ENCODE results near the gene COPS6.

The COPS6 gene

GRCh38 chr7:100080907-100081534 lies 7.7 kb upstream of the COPS6 start:
- DNase-seq = no peak

- peak; percentile 97 for DNase-seq
These were observed 7.2 kb upstream of the COPS6 start, which contains the start of gene ZNF3 for GRCh38 chr7:100081535-100082102. TSS of gene ZNF3 (minus strand) at chr7:100081723. CDS start at chr7:100077357, 4,366 bp downstream.

DNA sequence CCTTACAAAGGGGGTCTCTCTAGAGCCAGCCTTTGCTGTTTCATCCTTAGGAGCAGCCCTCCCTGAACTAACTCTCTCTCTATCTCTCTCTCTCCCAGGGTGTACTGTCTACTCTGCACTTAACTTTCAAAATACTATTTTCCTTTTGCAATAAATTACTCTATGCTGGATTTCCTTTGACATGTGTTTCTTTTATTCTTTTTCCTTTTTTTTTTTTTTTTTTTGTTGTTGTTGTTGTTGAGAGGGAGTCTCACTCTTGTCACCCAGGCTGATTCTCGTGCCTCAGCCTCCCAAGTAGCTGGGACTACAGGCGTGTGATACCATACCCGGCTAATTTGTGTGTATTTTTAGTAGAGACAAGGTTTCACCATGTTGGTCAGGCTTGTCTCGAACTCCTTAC lies 5.8 kb upstream of the COPS6 start:
- DNase-seq = no peak

DNA sequence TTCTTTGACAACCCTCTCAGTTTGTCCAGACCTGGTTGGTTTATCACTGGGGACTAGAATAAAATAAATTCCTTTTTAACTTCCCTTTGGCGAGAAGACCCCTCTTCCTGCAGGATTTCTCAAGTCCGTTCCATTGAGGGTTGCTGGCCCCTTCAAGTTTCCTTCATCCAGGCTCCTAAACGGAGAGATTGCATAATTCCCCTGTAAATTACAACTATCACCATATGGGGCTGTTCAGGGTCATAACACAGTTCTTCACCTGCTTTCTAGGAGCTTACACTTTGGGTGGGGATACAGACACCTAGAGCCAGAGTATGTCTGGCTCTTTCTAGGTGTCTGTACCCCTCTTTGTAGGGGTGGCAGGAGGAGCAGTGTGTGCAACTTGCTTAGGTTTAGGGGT lies 3.3 kb upstream of the COPS6 start:
- no peak for DNase-seq

DNA sequence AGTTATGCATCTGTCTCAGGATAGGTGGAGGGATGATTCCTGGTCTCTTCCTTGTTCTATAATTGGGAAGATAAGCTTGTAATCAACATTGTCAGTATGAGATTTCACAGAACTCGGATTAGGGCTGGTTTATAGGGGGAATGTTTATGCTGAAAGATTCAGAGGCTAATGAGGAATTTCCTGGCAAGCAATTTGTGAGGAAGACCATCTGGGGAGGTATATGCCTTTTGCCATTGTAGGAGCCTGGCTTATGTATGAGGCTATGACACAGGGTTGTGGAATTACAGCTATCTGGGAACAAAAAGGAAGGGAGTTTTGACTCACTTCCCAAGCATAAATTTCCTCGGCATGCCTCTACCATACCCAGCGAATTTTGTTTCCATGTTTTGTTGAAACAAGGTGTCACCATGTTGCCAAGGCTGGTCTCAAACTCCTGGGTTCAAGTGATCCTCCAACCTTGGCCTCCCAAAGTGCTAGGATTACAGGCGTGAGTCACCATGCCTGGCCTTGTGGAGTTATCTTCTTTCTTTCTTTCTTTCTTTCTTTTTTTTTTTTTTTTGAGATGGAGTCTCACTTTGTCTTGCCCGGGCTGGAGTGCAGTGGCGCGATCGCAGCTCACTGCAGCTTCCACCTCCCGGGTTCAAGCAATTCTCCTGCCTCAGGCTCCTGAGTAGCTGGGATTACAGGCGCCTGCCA lies 1.6 kb upstream of the COPS6 start:
- DNase-seq = no peak

- no peak for DNase-seq
These were observed 611 bp upstream of the COPS6 start for GRCh38 chr7:100088095-100088620.

DNA sequence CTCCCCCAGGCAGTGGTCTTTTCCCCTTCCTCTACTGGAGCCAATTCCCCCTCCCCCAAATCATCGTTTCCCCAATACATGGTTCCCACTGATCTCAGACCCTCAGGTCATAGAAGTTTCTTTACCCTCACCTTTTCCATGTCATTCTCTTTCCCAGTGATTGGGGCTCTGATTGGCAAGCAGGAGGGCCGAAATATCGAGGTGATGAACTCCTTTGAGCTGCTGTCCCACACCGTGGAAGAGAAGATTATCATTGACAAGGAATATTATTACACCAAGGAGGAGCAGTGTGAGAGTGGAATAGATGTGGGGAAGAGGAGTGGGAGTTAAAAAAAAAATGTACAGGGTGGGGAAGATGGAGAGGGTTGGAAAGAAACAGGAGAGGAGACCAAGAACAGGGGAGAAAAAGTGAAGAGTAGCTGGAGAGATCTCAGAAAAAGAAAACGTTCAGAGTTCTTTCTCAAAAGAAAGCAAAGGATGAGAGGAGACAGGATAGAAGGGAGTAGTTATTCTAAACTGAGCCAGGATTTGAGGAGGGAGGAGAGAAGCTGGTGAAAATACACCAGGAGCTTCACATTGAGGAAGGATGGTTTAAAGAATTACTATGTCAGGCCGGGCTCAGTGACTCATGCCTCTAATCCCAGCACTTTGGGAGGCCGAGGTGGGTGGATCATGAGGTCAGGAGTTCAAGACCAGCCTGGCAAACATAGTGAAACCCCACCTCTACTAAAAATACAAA lies 858 bp downstream of the COPS6 start:
- no peak for DNase-seq

DNA sequence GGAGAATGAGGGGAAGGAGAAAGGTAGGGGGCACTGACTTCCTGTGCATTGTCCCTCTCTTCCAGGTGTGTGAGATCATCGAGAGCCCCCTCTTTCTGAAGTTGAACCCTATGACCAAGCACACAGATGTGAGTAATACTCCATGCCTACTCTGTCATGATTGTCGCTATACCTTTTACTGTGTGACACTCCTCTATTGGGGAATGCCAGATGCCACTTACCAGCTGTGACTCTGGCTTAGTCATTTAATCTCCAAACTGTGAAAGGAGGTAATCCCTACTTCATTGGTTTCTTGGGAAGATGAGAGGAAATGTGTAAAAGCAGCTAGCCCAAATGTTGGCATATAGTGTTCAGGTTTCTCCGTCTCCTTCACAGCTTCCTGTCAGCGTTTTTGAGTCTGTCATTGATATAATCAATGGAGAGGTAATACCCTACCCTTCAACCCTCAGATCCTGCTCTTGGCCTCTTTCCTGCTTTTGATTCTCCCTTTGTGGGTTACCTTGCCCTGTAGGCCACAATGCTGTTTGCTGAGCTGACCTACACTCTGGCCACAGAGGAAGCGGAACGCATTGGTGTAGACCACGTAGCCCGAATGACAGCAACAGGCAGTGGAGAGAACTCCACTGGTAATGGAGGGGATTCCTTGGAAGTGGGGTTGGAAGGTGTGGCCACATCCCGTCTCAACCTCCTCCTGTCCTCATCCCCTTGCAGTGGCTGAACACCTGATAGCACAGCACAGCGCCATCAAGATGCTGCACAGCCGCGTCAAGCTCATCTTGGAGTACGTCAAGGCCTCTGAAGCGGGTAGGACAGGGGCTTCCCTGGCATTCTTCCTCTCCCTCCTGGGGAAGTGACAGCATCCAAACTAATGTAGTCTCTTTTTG lies 2.0 kb downstream of the COPS6 start:
- DNase-seq = no peak

DNA sequence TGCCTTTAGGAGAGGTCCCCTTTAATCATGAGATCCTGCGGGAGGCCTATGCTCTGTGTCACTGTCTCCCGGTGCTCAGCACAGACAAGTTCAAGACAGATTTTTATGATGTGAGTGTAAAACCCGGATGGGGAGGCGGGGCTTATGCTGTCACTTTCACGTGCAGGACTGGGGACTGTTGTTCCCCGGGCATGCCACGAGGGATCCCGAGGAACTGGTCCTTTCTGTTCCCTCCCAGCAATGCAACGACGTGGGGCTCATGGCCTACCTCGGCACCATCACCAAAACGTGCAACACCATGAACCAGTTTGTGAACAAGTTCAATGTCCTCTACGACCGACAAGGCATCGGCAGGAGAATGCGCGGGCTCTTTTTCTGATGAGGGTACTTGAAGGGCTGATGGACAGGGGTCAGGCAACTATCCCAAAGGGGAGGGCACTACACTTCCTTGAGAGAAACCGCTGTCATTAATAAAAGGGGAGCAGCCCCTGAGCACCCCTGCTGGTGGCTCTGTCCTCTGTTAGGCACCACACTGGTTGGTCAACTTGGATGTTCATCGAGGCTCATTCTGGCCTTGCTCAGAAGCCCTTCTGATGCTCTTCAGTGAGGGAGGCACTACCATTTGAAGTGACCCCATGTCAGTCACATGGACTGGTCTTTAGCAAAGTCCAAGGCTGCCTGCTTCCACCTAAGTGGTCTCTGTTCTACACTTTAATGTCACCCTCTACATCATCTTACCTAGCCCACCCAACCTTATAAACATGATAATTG lies 2.8 kb downstream of the COPS6 start:
- DNase-seq = no peak

- DNase-seq = no peak
These were observed 4.3 kb downstream of the COPS6 start for GRCh38 chr7:100093054-100093453.

- no peak for DNase-seq
These were observed 4.7 kb downstream of the COPS6 start for GRCh38 chr7:100093498-100093897.

DNA sequence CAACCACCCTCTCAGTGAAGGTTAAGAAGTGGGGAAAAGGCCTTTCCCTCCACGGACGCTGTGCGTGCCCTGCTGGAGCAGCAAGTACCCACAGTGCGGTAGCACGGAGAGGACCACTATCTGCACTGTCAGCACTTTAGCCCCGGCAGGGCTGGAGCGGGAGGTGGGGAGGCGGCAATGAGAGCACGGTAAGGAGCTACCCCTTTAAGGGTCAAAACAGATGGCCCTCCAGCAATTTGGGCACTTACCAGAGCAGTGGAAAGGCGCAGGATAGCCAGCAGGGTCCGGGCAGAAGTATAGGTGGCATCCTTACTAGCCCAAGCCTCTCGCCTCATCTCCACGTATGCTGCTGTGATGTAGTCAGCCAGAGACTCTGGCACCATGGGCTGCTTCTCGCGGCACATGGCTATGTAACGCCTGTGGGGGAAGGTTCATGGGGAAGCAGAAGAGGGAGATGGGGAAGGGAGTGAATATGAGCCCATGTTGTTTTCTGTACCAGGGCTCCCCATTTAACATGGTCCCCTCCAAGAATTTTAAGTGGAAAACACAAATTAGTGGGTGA lies 5.2 kb downstream of the COPS6 start:
- DNase-seq = no peak

- DNase-seq = no peak
These were observed 6.5 kb downstream of the COPS6 start for GRCh38 chr7:100095289-100095688.

GRCh38 chr7:100095704-100096103 lies 6.9 kb downstream of the COPS6 start:
- DNase-seq = no peak

- no peak for DNase-seq
These were observed 10.1 kb downstream of the COPS6 start for GRCh38 chr7:100098913-100099312.

GRCh38 chr7:100099452-100099851 lies 10.7 kb downstream of the COPS6 start:
- DNase-seq = no peak

DNA sequence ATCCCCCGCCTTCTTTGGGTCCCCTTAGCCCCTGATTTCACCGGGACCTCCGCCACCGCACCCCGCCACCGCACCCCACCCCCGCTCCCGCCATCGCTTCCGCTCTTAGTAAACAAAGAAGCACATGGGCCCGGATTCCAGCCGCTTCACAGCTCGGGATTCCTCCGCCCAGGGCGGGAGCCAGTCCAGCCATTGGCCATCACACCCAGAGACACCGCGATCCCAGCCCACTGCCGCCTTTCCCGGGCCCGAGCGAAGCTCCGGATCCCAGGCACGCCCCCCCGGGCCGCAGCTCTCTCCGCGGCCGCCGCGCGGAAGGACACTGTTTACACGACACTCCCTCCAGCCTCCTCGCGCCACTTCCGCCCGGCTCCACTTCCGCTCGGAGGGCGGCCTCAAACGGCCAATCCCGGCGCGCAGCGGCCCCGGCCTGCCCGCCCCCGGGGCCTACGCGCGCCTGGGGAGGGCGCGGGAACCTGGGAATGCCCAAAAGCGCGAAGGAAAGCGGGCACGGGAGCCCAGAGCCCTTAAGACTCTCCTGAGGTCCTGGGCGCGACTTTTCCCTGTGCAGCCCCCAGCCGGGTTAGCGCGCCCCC lies 11.7 kb downstream of the COPS6 start:
- peak; percentile 76 to 80 for DNase-seq

DNA sequence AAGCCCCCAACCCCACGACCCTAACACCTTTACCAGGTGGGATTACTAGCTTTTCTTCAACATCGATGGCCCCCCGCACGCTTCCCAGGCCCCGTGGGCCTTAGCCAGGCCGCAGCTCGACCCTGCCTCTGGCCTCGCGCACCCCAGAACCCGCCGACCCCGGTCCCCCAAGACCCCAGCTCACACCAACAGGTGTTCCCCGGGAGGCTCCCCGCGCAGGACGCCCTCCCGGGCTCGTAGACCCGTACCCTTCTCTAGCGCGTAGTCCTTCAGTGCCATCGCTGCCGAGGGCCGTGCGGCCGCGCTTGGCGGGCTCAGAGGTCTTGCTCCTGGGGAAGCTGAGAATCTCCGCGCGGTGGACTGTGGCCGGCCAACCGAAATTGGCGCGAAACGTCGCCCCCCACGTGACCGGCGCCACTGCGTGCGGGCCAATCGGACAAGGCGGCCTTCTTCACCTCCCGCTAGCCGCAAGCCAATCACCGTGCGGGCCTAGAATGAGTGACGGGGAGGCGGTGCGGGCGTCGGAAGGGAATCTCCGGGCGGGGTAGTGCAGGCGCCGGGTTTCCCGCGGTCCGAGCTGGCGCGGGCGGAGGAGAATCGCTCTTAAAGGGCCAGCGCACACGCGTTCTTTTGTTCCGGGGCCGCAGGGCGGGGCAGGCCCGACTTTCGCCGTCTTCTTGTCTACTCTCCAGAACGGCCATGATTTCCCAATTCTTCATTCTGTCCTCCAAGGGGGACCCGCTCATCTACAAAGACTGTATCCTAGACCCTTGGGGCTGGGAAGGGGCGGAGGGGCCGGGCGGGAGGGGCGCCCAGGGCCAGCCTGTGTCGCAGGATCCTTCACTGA lies 12.5 kb downstream of the COPS6 start, which contains the start of the genes AP4M1 and MCM7:
TSS of gene AP4M1 (plus strand) at position 628 of the 847 bp plus-strand sequence. CDS start at position 700, 72 bp downstream.
TSS of gene MCM7 (minus strand) at position 382 of the 847 bp plus-strand sequence. CDS start at position 279, 103 bp downstream.
- DNase-seq = peak; percentile 91 to 93

Data from activated CD4-positive, alpha-beta T cell treated with anti-CD3 and anti-CD28 coated beads, Interleukin-2, amount 50 U/mL, for 4 hours (primary cell).